Muscle of arm (tissue), 14 donors: ENCODE measurements around the gene NFATC2. TPM values are rescaled to one million over a fixed set of nuclear protein-coding genes. Genes with fewer than 3 reads are reported as not detected.
A peak's percentile ranks its signal among the peaks of the same experiment; 100 is the strongest.

ENCODE experiments used
- DNase-seq: peaks from one replicate; pipeline ENCODE4 v3.0.0-alpha.2; 2013
- long read RNA-seq, 11 donors: transcript quantifications; one replicate each; lab custom pipeline, GENCODE V29; 2026
- polyA plus RNA-seq, 12 donors: library from polyadenylated mRNA; unstranded; fragments of 120-200 nt; gene quantifications; one replicate each; pipeline ENCODE4 v1.2.1, GENCODE V29; 2013; ENCODE audit not compliant: insufficient read length in 12 of 12

NFATC2 gene
- 10 to 100 TPM in 2 of 12 donors, 1 to 10 TPM in 9, not detected in 1; 4.4 to 12.9 (median 5.9) TPM for polyA plus RNA-seq
- long read RNA-seq, donor 1 = 0 reads
- long read RNA-seq, donor 2 = 0 reads
- long read RNA-seq, donor 3 = 0 reads
- long read RNA-seq, donor 4 = 0 reads
- long read RNA-seq, donor 5 = 0 reads
- long read RNA-seq, donor 6 = 0 reads
- long read RNA-seq, donor 7 = 0 reads
- long read RNA-seq, donor 8 = 0 reads
- long read RNA-seq, donor 9 = 0 reads
- long read RNA-seq, donor 10 = 0 reads
- long read RNA-seq, donor 11 = 0 reads

- no peak for DNase-seq
Measured at GRCh38 chr20:51542571-51543421, at the start of gene NFATC2. Gene NFATC2, minus strand, starts transcription at chr20:51542719. Its CDS starts 220 bp downstream, at chr20:51542499.

DNA sequence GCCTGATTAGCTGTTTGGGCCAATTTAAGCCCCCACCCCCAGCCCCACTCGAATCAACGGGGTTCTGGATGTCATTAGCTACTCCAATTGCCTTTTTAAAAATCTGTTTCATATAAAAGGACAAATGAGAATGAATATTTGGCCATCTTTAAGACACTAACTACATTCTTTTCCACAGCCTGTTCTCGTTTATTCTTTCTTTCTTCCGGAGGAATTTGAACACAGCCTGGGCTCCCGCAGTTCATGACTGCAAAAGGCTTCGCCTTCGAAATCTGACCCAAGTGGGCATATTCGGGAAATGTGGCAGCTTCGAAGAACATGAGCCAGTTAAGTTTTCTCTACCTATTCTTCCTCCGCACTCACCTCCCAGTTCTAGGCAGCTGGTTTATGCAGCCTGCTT is 49.4 kb upstream of the NFATC2 start:
- no peak for DNase-seq

GRCh38 chr20:51588762-51589161 is 46.2 kb upstream of the NFATC2 start:
- no peak for DNase-seq

- DNase-seq = no peak
Measured at GRCh38 chr20:51587145-51587544, 44.6 kb upstream of the NFATC2 start.

- DNase-seq = no peak
Measured at GRCh38 chr20:51586005-51586440, 43.5 kb upstream of the NFATC2 start.

DNA sequence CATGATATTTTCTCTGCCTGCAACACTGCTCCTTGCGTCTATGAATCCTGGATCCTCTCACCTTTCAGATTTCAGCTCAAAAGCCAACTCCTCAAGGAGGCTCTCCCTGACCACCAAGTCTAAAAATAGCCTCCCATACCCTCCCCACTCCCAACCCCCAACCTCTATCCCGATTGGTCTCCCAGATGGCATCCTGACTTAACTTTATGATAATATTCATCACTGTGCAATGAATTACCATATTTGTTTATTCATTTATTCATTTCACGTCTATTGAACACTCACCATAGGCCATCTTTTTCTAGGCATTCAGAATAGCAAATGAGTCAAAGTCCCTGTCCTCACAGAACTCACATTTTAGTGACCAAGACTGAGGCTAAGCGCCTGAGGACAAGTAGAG is 42.6 kb upstream of the NFATC2 start:
- no peak for DNase-seq

DNA sequence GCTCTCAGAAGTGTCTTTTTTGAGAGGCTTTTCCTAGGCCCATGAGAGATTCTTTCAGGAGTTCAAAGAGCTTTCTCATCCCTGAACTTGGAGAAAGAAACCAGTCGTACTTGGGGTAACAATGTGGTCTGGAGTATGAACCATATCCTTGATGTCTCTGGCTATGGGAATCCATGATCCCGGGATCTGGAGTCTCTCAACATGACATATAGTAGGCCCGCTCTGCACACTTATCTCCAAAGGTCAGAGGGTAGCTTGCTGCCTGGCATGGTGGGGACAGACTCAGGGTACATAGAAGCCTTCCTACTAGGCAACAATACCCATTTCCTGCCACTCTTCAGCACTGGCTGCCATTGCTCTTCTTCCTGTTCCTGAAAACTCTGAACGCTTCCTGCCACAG is 42.2 kb upstream of the NFATC2 start:
- DNase-seq = no peak

GRCh38 chr20:51584116-51584515 is 41.6 kb upstream of the NFATC2 start:
- no peak for DNase-seq

- DNase-seq = no peak
Measured at GRCh38 chr20:51583499-51583898, 41.0 kb upstream of the NFATC2 start.

DNA sequence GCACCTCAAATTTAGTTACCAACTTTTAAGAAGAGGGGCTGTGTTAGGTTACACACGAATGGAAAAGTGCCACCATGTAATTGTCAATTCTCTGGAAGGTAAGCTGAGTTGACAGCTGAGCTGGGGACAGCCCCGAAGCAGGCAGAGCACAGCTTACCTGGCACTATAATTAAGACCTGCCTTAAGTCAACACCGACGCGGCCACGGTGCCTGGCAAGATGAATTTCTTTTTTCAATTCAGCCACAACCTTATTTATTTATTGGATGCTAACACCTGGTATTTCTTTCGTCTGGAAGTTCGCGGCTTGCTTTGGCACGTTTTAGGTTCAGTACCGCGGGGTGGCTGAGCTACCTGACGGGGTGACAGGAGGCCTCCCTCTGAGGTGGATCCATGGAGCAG is 40.6 kb upstream of the NFATC2 start:
- no peak for DNase-seq

DNA sequence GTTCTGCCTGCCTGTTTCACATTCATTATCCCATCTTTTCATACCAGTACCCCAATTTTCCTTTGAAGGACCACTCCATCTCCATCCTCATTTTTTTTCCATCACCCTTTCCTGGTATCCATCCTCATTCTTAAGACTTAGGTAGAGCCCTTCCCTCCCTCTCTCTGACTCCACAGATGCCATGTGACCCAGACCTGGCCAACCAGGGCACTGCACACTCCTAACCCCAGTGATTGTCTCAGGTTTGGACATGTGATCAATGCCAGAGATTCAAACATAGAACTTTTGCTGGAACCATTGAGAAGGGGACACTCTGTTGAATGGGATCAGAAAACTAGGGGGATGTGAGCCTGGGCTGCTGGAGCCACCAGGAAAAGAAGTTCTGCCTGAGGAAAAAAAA is 39.1 kb upstream of the NFATC2 start:
- DNase-seq = no peak

GRCh38 chr20:51579137-51579536 is 36.6 kb upstream of the NFATC2 start:
- no peak for DNase-seq

- no peak for DNase-seq
Measured at GRCh38 chr20:51578145-51578459, 35.6 kb upstream of the NFATC2 start.

DNA sequence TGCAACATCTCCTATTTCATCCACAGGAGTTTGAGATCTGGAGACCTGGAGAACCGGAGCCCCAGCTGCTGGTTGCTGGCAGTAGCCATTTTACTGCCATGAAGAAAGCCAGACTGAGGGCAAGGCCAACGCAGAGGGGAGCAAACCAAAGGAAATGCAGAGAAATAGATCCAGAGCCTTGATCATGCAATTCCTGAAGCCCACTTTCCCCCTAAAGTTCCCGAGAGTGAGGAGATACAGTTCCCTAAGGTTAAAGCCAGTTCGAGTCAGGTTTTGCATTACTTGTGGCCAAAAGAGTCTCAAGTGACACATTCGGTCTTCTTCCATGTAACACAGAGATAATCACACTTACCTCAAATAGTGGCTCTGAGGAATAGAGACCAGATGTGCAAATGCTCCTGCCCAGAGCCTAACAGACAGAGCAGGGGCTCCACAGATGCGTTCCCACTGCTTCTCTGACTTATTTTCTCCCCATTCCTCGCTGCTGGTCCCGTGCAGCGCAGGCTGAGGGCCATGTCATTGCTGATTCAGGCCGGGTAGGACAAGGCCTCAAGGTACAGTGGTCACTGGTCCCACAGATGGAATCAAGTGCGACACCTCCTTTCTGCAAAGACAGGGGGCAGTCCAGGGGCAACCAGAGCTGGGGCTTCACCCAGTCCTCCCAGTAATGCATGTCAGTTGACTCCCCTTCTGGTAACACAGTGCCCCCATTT is 35.1 kb upstream of the NFATC2 start:
- no peak for DNase-seq

GRCh38 chr20:51575486-51575885 is 33.0 kb upstream of the NFATC2 start:
- no peak for DNase-seq

DNA sequence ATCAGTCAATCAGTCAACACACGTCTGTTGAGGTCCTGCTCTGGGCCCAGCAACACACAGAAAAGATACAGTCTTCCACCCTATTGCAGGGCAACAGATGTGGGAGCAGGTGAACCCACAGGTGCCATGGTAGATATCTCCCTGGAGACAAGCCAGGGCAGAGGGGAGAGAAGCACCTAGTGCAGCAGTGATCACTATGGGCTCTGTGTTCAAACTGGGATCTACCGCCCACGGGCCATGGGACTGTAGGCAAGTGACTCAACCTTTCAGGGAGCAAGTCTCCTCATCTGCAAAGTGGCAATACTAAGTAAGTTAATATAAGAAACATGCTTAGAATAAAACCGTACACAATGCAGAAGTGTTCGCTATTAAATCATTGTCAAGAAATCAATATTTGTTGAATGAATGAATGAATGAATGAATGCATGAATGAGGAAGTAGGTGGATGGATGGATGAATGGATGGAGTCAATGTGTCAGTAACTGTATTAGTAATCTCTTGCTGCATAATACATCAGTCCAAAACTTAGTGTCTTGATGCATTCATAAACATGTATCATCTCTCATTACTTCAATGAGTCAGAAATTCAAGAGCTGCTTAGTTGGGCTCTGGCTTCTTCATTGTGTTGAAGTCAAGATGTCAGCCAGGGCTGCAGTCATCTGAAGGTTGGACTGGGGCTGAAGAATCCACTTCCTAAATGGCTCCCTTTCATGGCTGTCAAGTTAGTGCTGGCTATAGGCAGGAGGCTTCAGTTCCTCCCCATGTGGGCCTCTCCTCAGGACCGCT is 31.9 kb upstream of the NFATC2 start:
- DNase-seq = no peak

- DNase-seq = no peak
Measured at GRCh38 chr20:51573576-51574243, 31.2 kb upstream of the NFATC2 start.

DNA sequence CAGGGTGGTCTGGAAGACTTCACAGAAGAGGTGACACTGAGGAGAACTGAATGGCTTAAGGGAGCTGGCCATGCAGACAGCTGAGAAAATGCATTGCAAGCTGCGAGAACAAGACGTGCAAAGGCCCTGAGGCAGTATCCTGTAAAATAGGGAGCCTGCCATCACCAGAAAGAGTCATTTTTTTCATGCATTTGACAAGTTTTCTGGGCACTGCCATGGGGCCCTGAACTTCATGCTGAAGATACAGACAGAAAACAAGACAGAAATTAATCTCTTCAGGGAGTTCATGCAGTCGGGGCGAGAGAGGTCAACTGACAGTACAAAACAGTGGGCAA is 28.9 kb upstream of the NFATC2 start:
- DNase-seq = no peak

DNA sequence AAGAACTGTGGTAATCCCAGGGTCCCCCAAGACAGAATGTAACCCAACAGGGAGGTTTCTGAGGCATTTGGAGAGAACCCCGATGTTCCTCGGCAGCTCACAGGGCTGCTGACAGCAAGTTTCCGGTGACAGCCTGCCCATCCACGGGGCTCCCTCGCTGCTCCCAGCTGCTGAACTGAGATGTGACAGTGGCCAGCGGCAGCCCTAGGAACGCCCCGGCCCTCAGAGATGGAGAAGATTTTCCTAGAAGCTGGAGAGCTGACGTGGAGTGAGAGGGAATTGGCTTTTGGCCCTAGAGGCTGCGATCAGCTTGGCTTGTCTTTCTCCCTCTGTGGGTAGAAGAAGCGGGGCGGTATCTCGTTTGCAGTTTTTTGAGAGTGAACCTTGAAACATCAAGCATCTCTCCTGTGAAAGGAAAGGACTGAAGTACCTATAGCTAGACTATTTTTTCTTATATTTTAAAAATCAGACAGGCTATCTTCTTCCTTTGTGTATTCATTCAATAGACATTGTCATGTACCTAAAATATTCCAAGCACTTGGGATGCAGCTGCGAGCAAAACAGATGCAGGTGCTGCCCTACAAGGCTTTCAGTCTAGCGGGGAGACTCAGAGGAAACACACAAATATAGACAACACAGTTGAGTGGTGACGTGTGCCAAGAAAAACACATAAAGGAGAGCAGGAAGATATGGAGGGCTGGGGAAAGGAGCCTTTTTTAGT is 28.4 kb upstream of the NFATC2 start:
- DNase-seq = peak; percentile 85

- DNase-seq = no peak
Measured at GRCh38 chr20:51569815-51570738, 27.6 kb upstream of the NFATC2 start.
